Measurements from ENCODE around the gene EPC1. TPM values are rescaled to one million over a fixed set of nuclear protein-coding genes. Genes with fewer than 3 reads are reported as not detected.
"Not testable (repeated sequence)": the region's sequence is repeated elsewhere in the genome, so short reads cannot be mapped to it uniquely, and the experiment has no call there.

EPC1 gene
- total RNA-seq, 1 experiment from 2014 or later: 19.1 TPM

DNA sequence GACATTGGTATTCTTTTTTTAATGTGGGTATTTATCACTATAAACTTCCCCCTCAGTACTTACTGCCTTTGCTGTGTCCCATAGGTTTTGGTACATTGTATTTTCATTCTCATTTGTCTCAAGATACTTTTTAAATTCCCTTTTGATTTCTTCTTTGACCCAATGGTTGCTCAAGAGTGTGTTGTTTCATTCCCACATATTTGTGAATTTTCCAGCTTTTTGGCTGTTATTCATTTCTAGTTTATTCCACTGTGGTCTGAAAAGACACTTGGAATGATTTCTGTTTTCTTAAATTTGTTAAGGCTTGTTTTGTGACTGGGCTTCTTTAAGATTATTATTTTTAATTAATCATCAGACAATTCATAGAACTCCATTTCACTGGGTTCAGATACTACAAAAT, 105.0 kb downstream of the EPC1 start:
- DNase-seq (ENCODE audit: low read depth): no peak

DNA sequence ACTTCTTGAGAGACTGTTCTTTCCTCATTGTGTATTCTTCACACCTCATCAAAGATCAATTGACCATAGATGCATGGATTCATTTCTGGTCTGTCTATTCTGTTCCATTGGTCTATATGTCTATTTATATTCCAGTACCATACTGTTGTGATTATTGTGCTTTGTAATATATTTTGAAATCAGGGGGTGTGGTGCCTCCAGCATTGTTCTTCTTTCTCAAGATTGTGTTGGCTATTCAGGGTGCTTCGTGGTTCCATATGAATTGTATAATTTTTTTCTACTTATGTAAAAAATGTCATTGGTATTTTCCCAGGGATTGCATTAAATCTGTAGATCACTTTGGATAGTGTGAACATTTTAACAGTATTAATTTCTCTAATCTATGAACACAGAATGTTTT, 106.5 kb downstream of the EPC1 start:
- no peak for DNase-seq (ENCODE audit: low read depth)

DNA sequence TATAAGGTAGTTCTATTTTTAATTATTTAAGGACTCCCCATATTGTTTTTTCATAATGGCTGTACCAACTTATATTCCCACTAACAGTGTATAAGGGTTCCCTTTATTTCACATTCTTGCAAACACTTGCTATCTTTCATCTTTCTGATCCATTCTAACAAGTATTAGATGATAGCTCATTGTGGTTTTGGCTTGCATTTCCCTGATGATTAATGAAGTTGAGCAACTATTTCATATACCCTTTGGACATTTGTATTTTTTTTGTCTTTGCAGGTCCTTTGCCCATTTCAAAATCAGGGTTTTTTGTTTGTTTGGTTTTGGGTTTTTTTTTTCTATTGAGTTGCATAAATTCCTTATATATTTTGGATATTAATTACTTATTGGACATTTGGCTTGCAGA, 107.2 kb downstream of the EPC1 start:
- DNase-seq (ENCODE audit: low read depth): peak; percentile 57

DNA sequence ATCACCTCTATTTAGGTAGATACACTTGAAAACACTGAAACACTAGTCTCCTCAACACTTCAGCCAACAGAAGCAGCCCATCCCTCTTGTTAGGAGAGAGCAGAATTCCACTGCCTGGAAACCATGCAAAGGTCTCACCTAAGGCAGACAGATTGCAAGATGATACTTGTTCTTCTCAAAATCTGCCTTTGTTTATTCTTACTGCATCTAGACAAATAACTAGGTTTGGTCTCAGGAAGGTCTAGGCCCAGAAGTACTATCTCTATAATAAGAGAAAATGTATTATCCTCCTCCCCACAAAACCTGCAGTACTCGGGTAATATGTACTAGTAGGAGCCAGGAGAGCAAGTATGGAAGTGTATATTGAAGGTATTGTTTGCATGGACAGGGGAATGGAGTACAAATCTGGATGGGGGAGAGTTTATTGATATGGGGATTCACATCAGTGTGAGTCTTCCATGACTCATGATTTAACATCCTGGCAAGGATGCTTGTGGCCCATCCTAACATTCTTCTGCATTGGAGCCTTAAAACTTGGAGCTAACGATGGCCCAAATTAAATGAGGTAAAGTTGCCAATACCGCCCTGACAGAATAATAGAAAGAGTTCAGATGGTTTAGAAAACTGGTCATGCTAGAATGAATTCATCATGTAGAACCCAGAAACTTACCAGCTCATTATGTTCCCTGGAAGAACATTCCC, 109.2 kb downstream of the EPC1 start:
- peak; percentile 76 for DNase-seq (ENCODE audit: low read depth)

DNA sequence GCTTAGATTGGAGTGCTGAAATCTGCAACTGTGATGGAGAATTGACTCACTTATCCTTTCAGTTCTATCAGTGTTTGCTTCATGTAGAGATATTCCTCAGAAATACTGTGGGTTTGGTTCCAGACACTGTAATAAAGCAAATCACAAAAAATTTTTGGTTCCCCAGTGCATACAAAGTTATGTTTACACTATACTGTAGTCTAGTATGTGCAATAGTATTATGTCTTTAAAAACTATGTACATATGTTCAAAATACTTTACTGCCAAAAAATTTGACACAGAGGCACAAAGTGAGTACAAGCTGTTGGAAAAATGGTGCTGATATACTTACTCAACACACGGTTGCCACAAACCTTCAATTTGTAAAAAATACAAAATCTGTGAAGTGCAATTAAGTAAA, 112.5 kb downstream of the EPC1 start:
- DNase-seq (ENCODE audit: low read depth): no peak

DNA sequence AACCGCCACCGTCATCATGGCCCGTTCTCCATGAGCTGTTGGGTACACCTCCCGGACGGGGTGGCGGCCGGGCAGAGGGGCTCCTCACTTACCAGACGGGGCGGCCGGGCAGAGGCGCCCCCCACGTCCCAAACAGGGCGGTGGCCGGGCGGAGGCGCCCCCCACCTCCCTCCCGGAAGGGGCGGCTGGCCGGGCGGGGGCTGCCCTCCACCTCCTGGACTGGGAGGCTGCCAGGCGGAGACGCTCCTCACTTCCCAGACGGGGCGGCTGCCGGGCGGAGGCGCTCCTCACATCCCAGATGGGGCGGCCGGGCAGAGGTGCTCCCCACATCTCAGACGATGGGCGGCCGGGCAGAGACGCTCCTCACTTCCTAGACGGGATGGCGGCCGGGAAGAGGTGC, 113.6 kb downstream of the EPC1 start:
- DNase-seq (ENCODE audit: low read depth): not testable (repeated sequence)

DNA sequence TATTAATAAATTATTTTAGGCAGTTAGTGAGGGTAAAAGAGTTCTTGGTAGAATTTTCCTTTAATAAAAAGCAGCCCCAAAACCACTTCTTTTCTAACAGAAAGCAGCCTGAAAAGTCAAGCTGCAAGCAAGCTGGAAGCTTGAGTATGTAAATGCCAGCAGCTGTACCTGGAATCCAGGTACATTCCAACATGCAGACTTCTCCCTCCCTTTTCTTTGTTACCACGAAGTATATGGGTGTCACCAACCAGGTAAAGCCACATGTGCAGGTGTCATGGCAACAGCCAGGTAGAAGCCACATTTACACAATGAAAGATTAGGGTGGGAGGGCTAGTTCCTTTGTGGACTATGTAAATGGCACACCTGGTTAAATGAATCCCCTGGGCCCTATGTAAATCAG, 114.6 kb downstream of the EPC1 start:
- DNase-seq (ENCODE audit: low read depth): no peak

DNA sequence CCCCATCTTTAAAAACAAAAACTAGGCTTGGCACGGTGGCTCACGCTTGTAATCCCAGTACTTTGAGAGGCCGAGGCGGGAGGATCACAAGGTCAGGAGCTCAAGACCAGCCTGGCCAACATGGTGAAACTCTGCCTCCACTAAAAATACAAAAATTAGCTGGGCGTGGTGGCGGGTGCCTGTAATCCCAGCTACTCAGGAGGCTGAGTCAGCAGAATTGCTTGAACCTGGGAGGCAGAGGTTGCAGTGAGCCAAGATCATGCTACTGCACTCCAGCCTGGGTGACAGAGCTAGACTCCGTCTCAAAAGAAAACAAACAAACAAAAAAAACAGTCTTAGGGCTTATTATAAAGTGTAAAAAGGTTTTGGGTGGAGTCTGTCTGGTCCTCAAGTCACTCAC, 117.2 kb downstream of the EPC1 start:
- not testable (repeated sequence) for DNase-seq (ENCODE audit: low read depth)

DNA sequence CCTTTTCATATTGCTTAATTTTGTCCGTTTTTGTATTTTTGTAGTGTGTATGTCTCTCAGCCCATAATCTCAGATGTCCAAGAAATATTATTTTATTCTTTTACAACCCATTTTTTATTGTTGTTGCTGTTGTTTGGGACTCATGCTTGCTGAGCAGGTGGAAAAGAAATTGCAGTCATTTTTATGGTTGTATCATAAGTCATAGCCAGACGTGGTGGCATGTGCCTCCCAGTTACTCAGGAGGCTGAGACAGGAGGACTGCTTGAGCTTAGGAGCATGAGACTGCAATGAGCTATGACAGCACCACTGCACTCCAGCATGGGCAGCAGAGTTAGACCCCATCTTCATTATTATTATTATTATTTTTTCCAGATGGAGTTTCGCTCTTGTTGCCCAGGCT, 117.8 kb downstream of the EPC1 start:
- no peak for DNase-seq (ENCODE audit: low read depth)

DNA sequence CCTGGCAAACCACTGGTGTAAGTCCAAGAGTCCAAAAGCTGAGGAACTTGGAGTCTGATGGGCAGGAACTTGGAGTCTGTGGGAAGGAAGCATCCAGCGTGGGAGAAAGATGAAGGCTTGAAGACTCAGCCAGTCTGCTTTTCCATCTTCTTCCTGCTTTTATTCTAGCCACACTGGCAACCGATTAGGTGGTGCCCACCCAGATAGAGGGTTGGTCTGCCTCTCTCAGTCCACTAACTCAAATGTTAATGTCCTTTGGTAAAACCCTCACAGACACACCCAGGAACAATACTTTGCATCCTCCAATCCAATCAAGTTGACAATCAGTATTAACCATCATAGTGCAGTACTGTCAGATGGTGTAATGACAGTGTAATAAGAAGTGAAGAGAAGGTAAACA, 119.2 kb downstream of the EPC1 start:
- DNase-seq (ENCODE audit: low read depth): no peak

DNA sequence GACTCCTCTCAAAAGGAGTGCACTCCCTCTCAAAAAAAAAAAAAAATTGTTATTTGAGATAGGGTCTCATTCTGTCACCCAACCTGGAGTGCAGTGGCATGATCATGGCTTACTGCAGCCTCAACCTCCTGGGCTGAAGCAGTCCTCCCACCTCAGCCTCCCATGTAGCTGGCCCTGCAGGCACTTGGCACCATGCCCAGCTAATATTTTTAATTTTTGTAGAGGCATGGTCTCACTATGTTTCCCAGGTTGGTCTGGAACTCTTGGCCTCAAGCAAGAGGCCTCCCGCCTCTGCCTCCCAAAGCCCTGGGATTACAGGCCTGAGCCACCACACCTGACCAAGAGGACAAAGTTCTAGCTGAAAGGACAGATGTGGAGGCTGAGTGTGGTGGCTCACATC, 120.3 kb downstream of the EPC1 start:
- DNase-seq (ENCODE audit: low read depth): no peak

DNA sequence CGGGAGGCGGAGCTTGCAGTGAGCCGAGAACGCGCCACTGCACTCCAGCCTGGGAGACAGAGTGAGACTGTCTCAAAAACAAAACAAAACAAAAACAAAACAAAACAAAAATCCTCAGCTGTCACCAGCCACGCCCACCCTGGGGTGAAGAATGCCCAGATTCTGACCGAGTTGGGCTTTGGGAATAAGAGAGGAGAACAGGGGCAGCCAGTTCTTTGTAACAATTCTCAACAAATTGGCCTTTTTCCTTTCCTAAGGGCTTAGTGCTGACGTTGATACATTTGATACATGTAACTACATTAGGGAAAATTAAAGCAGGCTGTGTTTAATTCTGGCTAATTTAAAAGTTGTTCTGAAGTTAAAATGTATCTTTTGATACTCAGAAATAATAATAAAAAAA, 121.0 kb downstream of the EPC1 start:
- DNase-seq (ENCODE audit: low read depth): no peak

DNA sequence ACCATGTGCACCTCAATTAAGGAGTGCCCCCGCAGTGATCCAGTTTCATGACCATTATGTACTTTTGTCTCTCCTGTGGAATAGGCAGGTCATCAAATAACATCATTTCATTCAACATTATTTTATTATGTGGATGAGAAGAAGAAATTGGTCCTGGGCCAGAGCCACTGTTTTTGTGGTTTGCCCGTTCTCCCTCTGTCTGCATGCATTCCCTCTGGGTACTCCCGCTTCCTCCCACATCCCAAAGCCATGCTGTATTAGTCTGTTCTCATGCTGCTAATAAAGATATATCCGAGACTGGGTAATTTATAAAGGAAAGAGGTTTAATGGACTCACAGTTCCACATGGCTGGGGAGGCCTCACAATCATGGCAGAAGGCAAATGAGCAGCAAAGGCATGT, 124.6 kb downstream of the EPC1 start:
- DNase-seq (ENCODE audit: low read depth): not testable (repeated sequence)

DNA sequence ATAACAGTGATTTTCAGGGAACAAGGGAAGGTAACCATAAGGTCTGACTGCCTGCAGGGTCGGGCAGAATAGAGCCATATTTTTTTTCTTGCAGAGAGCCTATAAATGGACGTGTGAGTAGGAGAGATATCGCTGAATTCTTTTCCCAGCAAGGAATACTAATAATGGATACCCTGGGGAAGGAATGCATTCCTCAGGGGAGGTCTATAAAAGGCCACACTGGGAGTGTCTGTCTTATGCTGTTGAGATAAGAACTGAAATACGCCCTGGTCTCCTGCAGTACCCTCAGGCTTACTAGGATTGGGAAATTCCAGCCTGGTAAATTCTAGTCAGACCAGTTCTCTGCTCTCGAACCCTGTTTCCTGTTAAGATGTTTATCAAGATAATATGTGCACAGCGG, 127.8 kb downstream of the EPC1 start:
- DNase-seq (ENCODE audit: low read depth): not testable (repeated sequence)

DNA sequence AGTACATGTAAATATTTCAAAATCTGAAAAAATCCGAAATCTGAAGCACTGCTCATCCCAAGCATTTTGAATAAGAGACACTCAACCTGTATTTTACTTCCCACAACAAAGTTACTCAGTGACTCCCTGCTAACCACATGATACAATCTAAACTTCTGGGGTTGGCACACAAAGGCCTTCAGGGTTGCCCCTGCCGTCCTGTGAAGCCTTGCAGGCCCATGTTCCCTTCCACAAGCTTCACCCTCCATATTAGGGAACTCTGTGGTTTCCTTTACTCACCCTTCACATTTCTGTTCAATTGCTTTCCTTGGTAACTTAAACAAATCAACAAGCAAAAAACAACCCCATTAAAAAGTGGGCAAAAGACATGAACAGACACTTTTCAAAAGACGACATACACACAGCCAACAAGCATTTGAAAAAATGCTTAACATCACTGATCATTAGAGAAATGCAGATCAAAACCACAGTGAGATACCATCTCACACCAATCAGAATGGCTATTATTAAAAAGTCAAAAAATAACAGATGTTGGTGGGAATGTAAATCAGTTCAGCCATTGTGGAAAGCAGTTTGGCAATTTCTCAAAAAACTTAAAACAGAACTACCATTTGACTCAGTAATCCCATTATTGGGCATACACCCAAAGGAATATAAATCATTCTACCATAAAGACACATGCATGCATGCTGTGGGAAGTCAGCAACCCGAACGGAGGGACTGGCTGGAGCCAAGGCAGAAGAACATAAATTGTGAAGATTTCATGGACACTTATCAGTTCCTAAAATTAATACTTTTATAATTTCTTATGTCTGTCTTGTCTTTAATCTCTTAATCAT, 128.5 kb downstream of the EPC1 start:
- DNase-seq (ENCODE audit: low read depth): not testable (repeated sequence)

Small RNA genes within 50 kb of the gene (small RNA-seq; reads per million reads assigned to genes)
- not detected for gene RNU6-1244P

Other genes with a start within 250 kb of the EPC1 start
- gene CCDC7, start 99.0 kb upstream of the EPC1 start, total RNA-seq (2014; rRNA removed; shearing (Covaris generic)): 1.5 and 2.4 TPM in 2 replicates

All from HT1080 (cell line).